ENCODE results near the gene SLC31A1.

The SLC31A1 gene

GRCh38 chr9:113250807-113251206, 29.5 kb downstream of the SLC31A1 start:
- Histone ChIP-seq H3K27me3 (replicated peaks) (no peaks in the 10 kb centered on the region), H3K4me3 (ENCODE audit: low read depth, low read length) (no peak overlapping the region), H3K36me3 (replicated peaks) (no peaks in the 10 kb centered on the region), H3K27ac (no peak overlapping the region)
- no peak for DNase-seq
- in situ Hi-C loops (cut with HindIII; ENCODE audit: low pct_ligation_motif_present, low sequenced_read_pairs) = no loop called here
- TF ChIP-seq CTCF (IDR thresholded peaks at IDR 0.05; ENCODE audit: low read depth, low read length, missing control alignments) = no peak

- DNase-seq = no peak
- in situ Hi-C loops (cut with HindIII; ENCODE audit: low pct_ligation_motif_present, low sequenced_read_pairs) = no loop called here
- Histone ChIP-seq H3K27ac (no peak overlapping the region), H3K27me3 (replicated peaks) (no peaks in the 10 kb centered on the region), H3K36me3 (replicated peaks) (peaks cover 5% of the 10 kb centered on the region), H3K4me3 (ENCODE audit: low read depth, low read length) (no peak overlapping the region)
- TF ChIP-seq CTCF (IDR thresholded peaks at IDR 0.05; ENCODE audit: low read depth, low read length, missing control alignments) = no peak
Observed at GRCh38 chr9:113254991-113255390, 33.6 kb downstream of the SLC31A1 start.

- peaks cover 8% of the 10 kb centered on the region for H3K36me3 ChIP-seq (replicated peaks)
- in situ Hi-C loops (cut with HindIII; ENCODE audit: low pct_ligation_motif_present, low sequenced_read_pairs) = no loop called here
- H3K4me3 ChIP-seq (ENCODE audit: low read depth, low read length) = no peak overlapping the region
- no peak overlapping the region for H3K27ac ChIP-seq
- H3K27me3 ChIP-seq (replicated peaks) = no peaks in the 10 kb centered on the region
- no peak for DNase-seq
- no peak for TF ChIP-seq CTCF (IDR thresholded peaks at IDR 0.05; ENCODE audit: low read depth, low read length, missing control alignments)
Observed at GRCh38 chr9:113255438-113255837, 34.1 kb downstream of the SLC31A1 start.

GRCh38 chr9:113257863-113258262, 36.5 kb downstream of the SLC31A1 start:
- H3K27ac ChIP-seq = no peak overlapping the region
- DNase-seq = no peak
- H3K36me3 ChIP-seq (replicated peaks) = peaks cover 21% of the 10 kb centered on the region

GRCh38 chr9:113258282-113258681, 36.9 kb downstream of the SLC31A1 start:
- Histone ChIP-seq H3K27me3 (replicated peaks) (no peaks in the 10 kb centered on the region), H3K27ac (no peak overlapping the region), H3K4me3 (ENCODE audit: low read depth, low read length) (no peak overlapping the region), H3K36me3 (replicated peaks) (peaks cover 21% of the 10 kb centered on the region)
- TF ChIP-seq CTCF (IDR thresholded peaks at IDR 0.05; ENCODE audit: low read depth, low read length, missing control alignments) = no peak
- DNase-seq = no peak
- in situ Hi-C loops (cut with HindIII; ENCODE audit: low pct_ligation_motif_present, low sequenced_read_pairs) = no loop called here

More at GRCh38 chr9:113257863-113258262, 36.5 kb downstream of the SLC31A1 start:
- in situ Hi-C loops (cut with HindIII; ENCODE audit: low pct_ligation_motif_present, low sequenced_read_pairs) = no loop called here
- TF ChIP-seq CTCF (IDR thresholded peaks at IDR 0.05; ENCODE audit: low read depth, low read length, missing control alignments) = no peak
- Histone ChIP-seq H3K4me3 (ENCODE audit: low read depth, low read length) (no peak overlapping the region), H3K27me3 (replicated peaks) (no peaks in the 10 kb centered on the region)

- TF ChIP-seq CTCF (IDR thresholded peaks at IDR 0.05; ENCODE audit: low read depth, low read length, missing control alignments) = no peak
- DNase-seq = no peak
- in situ Hi-C loops (cut with HindIII; ENCODE audit: low pct_ligation_motif_present, low sequenced_read_pairs) = no loop called here
- Histone ChIP-seq H3K27me3 (replicated peaks) (no peaks in the 10 kb centered on the region), H3K27ac (no peak overlapping the region), H3K36me3 (replicated peaks) (peaks cover 26% of the 10 kb centered on the region), H3K4me3 (ENCODE audit: low read depth, low read length) (no peak overlapping the region)
Observed at GRCh38 chr9:113261917-113262671, 40.8 kb downstream of the SLC31A1 start.
